GM12892 (cell line): Measurements from ENCODE around the gene PAK6.

Source experiments
- POLR2A ChIP-seq: IDR thresholded peaks from 2 replicates; pipeline ENCODE4 v1.6.1; 2011; ENCODE audit warnings: low read depth, low read length, control low read depth
- POLR2AphosphoS5 ChIP-seq: IDR thresholded peaks from 2 replicates; pipeline ENCODE4 v1.6.1; 2011; ENCODE audit warnings: low read depth, low read length, control low read depth

DNA sequence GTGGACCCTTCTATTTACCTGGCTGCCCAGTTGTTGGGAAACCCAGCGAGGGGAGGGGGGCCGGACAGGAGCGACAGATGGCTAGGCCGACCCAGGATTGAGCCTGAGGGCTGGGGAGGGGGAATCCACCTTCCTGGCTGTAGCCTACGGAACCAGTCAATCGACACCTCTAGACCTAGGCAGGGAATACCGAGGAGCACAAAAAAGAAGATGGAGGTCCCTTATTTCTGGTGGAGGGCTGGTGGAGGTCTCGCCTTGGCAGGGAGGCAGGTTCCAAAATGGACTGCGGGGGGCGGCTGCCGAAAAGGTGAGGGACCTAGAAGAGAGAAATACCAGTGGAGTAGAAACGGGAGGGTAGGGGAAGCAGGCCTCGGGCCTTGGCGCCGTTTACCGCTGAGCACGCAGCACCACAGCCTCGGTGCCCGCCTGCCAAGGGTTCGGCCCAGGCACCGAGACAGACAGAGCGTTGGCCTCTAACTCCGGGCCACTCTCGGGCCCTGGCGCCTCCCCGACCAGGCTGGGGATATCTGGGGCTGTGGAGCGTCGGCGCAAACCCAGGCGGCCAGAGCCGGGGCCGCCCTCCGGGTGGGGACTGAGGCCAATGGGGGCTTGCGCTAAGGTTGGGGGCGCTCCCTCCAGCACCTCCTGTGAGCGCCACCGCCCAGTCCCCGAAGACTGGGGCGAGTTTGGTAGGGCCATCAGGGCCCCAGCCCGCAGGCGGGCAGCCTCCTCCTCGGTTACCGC, 42.4 kb downstream of the PAK6 start:
- TF ChIP-seq POLR2AphosphoS5: no peak
- no peak for TF ChIP-seq POLR2A
